Islet precursor cell (in vitro differentiated cells): Measurements from ENCODE around the gene KRT31.
"Not testable (repeated sequence)": the region's sequence is repeated elsewhere in the genome, so short reads cannot be mapped to it uniquely, and the experiment has no call there.

Experiments used
- DNase-seq: peaks from one replicate; pipeline ENCODE4 v3.0.0-alpha.2; 2018

Gene KRT31

DNA sequence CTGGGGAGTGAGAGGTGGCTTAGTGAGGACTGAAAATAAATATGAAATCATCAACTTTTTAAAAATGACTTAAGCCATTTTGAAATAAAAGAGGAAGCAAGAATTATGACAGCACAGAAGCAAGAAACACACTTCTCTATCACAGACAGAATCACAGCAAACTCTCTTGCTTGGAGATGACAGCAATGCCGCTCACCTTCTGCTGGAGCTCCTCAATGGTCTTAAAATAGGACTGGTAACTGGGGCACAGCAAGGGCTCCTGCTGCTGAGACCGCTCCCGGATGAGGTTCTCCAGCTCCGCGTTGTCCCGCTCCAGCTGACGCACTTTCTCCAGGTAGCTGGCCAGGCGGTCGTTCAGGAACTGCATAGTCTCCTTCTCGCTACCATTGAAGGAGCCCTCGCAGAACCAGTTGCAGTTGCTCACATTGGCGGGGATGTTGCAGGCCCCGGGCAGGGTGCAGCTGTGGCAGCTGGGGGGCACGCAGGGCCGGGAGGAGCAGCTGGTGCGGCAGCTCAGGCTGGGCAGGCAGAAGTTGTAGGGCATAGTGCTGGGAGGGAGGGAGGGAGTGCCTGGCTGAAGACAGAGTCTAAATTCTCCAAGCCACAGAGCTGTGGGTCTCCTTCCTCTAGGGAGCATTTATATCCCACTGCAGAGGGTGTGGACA lies at the start of gene KRT31:
KRT31 (minus strand) TSS at position 613 of the 665 bp plus-strand sequence; CDS start at position 544, 69 bp downstream.
- peak; percentile 42 for DNase-seq

DNA sequence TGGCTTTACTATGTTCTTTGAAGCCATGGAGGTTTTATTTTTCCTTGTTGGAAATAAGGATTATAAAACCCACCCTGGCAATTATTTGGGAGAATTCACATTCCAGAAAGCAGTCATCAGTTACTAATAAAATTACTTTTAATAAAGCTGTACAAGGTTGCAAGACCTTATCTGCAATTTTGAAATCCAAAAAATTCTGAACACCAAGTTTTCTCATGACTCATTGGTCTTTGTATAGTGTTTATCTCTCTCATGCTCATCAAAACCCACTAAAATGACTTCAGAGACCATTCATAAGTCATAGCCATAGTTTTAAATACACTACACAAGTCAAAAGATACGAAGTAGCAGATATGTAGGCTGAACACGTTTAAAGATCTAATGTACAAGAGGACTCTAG lies 49.4 kb upstream of the KRT31 start:
- no peak for DNase-seq

DNA sequence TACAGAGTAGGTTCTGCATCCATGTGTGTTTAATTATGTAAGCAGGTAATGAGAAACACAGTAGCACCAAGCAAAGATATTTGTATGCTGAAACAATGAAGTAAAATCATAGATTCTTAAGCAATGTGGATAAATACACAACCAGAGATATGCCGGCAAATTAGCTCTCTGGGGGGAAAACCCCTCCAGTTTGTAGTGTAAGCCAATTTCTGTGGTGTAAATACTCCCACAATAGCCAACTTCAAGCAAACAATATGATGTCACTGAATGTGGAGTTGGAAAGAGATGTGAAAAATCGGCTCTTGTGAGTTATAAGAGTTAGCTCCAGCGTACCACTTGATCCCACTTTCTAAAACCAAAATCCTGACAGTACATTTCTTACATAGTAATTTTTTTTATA lies 47.2 kb upstream of the KRT31 start:
- DNase-seq, result no peak

DNA sequence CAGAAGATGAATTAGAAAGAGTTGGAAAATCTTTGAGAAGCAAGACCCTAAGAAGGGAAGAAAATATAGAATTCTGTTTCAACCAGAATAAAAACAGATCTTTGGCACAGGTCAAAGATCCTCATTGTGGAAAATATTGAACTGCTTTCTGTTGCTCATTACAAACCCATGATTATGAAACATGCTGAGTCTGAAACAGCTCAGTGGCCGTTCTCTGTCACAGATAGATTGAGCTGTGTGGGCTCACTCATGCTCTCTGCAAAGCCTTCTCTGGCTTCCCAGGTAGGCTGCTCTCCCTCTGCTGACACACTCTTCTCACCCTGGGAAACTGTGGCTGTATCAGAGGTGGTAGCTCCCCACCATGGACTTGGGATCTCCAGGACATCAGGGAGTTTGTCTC lies 46.8 kb upstream of the KRT31 start:
- DNase-seq, result no peak

DNA sequence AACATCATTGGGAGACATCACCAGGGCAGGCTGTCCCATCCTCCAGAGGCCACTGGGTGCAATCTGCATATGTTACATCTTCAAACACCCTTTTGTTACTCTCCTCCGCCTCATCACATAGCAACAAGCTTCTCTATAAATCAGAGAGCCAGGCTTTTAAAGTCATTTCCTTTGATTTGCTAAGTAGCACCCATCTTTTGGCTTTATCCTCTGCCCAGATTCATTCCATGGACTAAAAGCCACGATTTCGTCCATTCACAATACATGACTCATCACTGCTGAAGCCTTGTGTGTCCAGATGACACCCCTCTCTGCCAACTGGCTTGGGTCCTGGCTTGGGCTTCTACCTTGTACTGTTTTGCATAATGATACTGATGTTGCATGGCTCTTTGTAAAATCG lies 45.3 kb upstream of the KRT31 start:
- no peak for DNase-seq

DNA sequence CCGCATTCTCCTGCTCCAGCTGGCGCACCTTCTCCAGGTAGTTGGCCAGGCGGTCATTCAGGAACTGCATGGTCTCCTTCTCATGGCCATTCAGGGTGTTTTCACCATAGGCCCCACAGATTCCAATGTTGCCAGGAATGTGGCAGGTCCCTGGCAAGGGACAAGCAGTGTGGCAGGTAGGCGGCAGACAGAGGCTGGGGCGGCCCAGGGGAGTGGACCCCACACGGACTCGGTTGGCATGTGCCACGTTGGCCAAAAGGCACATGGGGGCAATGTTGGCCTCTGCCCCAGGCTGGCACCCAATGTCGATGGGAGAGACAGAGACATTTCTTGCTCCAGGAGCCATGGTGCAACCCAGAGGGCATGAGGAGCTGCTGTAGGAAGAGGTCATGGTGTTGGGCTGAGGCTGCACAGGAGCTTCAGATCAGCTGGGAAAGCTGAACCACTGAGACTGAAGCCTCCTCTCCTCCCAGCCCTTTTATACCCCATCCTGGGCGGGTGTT lies 43.2 kb upstream of the KRT31 start, which contains the start of gene KRT38:
KRT38 (minus strand) TSS at position 453 of the 503 bp plus-strand sequence; CDS start at position 391, 62 bp downstream.
- DNase-seq, result no peak

GRCh38 chr17:41439375-41439774 lies 42.0 kb upstream of the KRT31 start:
- no peak for DNase-seq

GRCh38 chr17:41437769-41438168 lies 40.4 kb upstream of the KRT31 start:
- DNase-seq, result peak; percentile 73

GRCh38 chr17:41437254-41437653 lies 39.8 kb upstream of the KRT31 start:
- DNase-seq, result no peak

DNA sequence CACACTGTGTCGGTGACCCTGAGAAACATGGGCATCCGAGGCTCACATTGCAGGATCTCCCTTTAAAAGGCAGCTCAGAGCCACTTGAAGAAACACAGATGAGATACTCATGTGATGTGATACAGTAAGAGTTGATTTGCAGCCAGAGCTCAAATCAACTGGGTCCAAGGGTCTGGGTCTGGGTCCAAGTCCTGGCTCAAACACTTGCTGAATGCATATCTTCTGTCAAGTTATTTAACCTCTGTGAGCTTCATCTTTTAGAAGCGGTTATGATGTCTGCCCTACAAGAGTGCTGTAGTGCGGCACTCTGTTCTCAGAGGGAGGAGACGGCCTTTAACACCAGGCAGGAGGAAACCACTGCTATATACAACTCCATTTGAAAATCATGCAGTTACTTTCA lies 37.0 kb upstream of the KRT31 start:
- DNase-seq, result no peak

DNA sequence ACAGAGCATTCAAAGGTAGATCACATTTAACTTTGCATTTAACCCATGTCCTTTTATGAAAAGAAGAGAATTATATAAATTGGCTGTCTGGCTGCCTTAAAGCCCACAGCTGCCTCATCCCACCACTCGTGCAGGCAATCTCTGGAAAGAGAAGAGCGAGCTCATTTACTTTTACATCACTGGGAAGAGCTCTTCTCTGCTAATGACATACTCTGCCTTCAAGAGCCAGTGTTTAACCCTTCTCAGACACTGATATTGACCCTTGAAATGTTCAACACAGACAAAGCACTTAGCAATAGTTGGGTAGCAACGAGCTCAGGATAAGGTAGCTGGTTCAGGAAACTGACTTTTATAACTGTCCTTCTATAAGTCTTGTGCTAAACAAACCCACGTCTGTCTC lies 36.6 kb upstream of the KRT31 start:
- no peak for DNase-seq

DNA sequence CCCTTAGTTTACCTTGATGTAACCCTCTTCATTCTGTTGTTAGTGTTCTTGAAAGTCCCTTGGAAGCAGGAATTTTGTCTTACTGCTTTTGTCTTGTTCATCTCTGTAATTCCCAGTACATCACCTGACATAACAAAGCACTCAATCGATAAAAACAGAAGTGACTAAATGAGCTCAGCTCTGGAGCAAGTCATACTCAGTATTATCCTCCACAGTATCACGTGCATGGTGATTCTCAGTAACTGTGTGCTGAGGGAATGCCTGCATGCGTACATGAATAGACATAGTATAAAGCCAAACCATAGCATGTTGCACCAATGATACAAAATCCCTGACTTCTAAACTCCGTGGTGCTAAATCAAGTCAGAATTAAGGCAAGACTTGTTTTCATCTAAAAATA lies 36.2 kb upstream of the KRT31 start:
- no peak for DNase-seq

DNA sequence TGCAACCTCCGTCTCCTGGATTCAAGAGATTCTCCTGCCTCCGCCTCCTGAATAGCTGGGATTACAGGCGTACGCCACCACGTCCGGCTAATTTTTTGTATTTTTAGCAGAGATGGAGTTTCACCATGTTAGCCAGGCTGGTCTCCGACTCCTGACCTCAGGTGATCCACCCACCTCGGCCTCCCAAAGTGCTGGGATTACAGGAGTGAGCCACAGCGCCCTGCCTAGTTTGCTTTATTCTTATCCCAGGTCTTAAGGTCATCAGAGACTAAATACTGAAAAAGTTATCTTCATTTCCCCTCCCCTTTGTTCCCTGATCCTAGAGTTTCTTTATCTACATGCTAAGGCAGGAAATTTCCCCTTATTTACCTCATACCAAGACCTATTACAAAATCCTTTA lies 33.0 kb upstream of the KRT31 start:
- DNase-seq, result not testable (repeated sequence)

DNA sequence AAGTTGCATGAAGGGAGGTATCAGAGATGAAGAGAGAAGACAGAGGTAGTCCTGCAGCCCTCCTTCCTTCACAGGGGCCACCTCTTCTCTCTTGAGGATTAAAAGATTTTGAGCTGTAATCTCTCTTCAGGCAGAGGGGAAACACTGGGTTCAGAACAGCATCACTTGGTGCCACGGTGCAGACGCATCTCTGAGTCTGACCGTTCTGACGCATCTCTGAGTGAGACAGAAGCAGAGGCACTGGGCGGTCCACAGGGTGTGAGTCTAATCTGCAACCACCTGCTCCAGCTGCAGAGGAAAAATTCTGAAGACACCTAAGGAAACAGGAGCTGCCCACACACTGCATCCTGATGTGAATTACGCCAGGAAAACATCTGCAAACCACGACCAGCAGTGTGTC lies 32.3 kb upstream of the KRT31 start:
- no peak for DNase-seq

DNA sequence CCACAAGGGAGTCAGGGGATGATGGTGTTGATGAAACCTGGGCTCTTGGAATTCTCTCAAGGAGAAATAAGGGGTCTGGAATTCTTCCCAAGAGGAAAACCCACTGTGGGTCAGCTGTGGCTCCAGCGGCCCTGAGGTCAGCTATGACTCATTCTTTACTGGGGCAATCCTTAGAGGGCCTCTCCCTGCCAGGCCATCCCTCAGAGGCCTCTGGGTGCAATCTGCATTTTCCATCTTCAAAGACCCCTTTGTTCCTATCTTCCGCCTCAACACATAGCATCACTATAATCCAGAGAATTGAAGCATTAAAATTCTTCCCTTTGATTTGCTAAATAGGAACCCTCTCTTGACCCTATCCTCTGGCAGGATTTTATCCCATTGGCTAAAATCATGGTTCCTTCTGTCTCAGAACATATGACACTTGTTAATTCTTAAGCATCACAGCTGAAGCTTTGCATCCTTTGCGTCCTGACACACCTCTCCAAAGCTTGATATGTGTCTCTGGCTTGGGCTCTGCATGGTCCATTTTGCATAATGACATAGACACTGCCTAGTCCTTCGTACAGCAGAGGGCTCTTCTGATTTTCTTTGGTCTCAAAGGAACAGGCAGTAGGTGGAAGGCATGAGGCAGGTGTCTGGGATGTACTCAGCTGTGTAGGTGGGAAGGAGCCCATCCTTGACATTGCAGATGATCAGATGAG lies 31.3 kb upstream of the KRT31 start:
- peak; percentile 97 for DNase-seq

DNA sequence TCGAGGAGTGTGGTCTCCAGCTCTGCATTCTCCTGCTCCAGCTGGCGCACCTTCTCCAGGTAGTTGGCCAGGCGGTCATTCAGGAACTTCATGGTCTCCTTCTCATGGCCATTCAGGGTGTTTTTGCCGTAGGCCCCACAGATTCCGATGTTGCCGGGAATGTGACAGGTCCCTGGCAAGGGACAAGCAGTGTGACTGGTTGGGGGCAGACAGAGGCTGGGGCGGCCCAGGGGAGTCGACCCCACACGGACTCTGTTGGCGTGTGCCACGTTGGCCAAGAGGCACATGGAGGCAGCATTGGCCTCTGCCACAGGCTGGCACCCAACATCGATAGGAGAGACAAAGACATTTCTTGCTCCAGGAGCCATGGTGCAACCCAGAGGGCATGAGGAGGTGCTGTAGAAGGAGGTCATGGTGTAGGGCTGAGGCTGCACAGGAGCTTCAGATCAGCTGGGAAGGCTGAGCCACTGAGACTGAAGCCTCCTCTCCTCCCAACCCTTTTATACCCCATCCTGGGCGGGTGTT lies 26.8 kb upstream of the KRT31 start, which contains the start of gene KRT37:
KRT37 (minus strand) TSS at position 475 of the 525 bp plus-strand sequence; CDS start at position 413, 62 bp downstream.
- DNase-seq, result no peak

DNA sequence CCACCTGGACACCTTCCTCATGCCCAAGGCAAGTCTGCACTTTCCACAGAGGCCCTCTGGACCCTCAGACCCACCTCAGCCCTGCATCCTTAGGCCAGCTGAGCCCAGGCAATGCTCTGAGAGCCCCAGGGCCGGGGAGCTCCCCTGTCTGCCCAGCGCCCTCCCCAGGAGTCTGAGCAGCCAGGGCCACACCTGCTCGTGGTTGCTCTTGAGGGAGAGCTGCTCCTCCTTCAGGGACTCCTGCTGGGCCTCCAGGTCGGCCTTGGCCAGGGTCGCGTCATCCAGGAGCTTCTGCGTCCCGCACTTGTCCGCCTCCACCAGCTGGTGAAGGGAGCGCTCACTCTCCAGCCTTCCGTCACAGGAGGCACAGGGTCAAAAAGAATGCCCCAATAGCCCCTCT lies 25.2 kb upstream of the KRT31 start:
- not testable (repeated sequence) for DNase-seq

DNA sequence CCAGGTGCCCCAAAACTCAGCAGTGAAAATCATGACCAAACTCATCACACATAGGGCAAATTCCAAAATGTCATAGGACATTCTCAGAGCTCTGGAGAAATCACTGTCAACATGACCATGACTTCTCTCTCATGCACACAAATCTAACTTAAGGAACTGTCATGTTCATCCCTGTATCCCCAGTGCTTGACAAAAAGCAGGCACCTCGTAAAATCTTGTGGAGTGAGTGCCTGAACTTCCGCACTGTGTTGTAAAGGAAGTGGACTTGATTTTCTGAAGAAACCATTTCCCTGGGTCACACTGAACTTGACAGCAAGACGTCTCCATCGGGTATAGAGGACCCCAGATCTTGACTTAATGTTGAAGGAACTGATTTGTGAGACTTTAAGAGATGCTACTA lies 24.2 kb upstream of the KRT31 start:
- DNase-seq, result peak; percentile 82

- peak; percentile 89 for DNase-seq
Observed at GRCh38 chr17:41421116-41421515, 23.7 kb upstream of the KRT31 start.

DNA sequence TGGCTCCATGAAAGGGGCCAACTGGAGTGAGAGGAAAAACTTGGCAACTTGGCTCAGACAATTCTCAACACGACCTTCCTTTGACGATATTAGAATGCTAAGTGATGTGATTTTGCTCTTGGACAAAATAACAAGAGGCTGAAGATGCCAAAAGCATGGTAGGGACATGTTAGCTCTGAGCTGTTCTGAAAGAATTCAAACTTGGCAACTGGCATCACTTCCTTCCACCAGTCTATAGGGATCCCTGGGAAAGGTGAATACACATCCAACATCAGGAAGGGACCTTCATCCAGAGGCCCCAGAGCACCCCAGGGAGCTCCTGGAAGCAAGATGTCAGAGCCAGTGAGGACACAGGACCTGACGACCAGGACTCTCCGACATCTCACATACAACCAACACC lies 22.7 kb upstream of the KRT31 start:
- no peak for DNase-seq

- no peak for DNase-seq
Observed at GRCh38 chr17:41419716-41420115, 22.3 kb upstream of the KRT31 start.

DNA sequence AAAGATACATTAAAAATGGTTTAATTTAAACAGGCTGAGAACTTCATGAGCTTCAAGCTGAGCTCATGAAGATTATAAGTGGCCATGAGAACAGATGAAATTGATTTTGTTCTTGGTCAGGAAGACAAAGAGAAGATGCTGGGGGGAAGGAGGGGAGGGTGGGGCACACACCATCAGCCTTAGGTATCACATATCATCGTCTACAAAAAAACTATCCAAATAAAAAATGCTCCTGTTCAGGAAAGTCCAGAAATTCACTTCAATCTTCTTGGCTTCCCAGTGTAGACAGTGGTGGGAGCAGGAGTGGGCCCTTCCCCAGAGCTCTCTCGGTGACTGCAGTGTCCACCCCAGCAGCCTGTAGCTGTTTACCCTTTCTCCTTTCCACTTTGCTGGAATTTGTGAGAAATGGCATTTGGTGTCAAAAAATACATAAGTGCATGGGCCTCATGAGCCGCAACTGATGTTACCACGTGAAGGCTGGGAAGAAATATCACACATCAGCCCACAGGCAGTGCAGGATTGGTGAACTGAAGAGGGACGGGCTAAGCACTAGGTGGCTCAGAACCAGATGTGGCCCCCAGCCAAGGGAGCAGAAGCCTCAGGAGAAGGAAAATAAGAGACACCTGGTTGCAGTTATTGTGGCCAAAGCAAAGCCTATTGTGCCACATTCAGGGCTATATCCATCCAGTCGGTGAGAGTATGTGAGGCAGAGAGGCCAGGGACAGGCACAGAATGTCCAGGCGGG lies 20.9 kb upstream of the KRT31 start:
- DNase-seq, result no peak

DNA sequence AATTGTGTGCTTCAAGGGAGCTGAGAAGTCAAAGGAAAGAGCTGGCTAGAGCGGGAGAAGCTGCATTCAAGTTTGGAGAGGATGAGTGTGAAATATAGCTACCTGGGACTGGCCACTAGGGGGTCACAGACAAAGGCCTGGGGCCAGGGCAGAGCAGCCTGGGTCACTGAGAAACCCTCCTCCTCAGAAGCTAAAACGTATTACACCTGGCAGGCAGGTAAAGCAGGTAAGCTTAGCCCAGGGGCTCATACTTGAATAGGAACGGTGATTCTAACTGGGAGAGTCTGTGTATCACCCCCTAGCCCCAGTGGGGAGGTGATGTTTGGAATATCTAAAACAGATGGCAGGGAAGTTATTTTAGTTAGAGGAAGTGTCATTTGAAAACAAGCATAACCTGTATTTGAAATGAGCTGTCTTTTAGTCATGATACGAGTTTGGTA lies 20.2 kb upstream of the KRT31 start:
- DNase-seq, result peak; percentile 87
